Measurements from ENCODE around the gene STAB2.

STAB2 gene, protein sequence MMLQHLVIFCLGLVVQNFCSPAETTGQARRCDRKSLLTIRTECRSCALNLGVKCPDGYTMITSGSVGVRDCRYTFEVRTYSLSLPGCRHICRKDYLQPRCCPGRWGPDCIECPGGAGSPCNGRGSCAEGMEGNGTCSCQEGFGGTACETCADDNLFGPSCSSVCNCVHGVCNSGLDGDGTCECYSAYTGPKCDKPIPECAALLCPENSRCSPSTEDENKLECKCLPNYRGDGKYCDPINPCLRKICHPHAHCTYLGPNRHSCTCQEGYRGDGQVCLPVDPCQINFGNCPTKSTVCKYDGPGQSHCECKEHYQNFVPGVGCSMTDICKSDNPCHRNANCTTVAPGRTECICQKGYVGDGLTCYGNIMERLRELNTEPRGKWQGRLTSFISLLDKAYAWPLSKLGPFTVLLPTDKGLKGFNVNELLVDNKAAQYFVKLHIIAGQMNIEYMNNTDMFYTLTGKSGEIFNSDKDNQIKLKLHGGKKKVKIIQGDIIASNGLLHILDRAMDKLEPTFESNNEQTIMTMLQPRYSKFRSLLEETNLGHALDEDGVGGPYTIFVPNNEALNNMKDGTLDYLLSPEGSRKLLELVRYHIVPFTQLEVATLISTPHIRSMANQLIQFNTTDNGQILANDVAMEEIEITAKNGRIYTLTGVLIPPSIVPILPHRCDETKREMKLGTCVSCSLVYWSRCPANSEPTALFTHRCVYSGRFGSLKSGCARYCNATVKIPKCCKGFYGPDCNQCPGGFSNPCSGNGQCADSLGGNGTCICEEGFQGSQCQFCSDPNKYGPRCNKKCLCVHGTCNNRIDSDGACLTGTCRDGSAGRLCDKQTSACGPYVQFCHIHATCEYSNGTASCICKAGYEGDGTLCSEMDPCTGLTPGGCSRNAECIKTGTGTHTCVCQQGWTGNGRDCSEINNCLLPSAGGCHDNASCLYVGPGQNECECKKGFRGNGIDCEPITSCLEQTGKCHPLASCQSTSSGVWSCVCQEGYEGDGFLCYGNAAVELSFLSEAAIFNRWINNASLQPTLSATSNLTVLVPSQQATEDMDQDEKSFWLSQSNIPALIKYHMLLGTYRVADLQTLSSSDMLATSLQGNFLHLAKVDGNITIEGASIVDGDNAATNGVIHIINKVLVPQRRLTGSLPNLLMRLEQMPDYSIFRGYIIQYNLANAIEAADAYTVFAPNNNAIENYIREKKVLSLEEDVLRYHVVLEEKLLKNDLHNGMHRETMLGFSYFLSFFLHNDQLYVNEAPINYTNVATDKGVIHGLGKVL (N-terminal part only)

GRCh38 chr12:103586791-103587370 lies at the start of gene STAB2:
TSS of gene STAB2 (plus strand) at chr12:103587273. CDS start at chr12:103587477, 204 bp downstream.
- TF ChIP-seq, protein P1, sequence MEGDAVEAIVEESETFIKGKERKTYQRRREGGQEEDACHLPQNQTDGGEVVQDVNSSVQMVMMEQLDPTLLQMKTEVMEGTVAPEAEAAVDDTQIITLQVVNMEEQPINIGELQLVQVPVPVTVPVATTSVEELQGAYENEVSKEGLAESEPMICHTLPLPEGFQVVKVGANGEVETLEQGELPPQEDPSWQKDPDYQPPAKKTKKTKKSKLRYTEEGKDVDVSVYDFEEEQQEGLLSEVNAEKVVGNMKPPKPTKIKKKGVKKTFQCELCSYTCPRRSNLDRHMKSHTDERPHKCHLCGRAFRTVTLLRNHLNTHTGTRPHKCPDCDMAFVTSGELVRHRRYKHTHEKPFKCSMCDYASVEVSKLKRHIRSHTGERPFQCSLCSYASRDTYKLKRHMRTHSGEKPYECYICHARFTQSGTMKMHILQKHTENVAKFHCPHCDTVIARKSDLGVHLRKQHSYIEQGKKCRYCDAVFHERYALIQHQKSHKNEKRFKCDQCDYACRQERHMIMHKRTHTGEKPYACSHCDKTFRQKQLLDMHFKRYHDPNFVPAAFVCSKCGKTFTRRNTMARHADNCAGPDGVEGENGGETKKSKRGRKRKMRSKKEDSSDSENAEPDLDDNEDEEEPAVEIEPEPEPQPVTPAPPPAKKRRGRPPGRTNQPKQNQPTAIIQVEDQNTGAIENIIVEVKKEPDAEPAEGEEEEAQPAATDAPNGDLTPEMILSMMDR (conservative IDR thresholded peaks at IDR 0.05; ENCODE audit: low read length), result no peak
- DNase-seq (ENCODE audit: low read depth), result no peak
- H3K4me3 ChIP-seq (ENCODE audit: low read length), result no peak within 1 kb of the TSS

GRCh38 chr12:103538397-103538796 lies 48.7 kb upstream of the STAB2 start:
- TF ChIP-seq, protein P1 (conservative IDR thresholded peaks at IDR 0.05; ENCODE audit: low read length), result no peak
- H3K4me3 ChIP-seq (ENCODE audit: low read length), result no peak overlapping the region
- DNase-seq (ENCODE audit: low read depth), result no peak

DNA sequence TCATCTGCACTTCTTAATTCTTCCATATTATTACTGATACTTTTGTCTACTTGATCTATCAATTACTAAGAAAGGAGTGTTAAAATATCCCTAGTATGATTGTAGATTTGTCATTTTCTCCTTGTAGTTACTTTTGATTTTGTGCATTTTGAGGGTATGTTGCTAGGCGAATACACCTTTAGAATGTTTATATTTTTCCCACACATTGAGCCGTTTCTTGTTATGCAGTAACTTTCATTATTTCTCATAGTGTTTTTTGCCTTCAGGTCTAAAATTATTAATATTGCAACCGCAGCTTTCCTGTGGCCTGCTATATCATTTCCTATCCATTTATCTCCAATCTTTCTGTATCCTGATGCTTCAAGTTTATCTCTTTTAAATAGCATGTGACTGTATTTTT lies 46.8 kb upstream of the STAB2 start:
- TF ChIP-seq, protein P1 (conservative IDR thresholded peaks at IDR 0.05; ENCODE audit: low read length), result no peak
- H3K4me3 ChIP-seq (ENCODE audit: low read length), result no peak overlapping the region
- no peak for DNase-seq (ENCODE audit: low read depth)

DNA sequence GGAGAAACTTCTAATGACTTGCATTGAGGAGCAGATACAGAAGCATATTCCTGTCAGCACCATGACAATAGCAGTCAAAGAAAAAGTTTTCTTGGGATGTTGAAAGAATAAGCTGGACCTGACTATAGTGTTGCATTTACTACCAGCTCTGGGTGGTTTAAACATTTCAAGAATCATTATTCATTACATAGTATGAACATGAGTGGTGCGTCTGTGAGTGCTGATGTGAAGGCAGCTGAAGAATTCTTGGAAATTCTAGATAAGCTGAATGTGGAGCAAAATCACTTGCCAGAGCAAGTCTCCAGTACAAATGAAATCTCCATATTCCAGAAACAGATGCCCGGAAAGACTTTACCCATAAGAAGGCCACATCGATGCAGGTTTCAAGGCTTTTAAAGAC lies 45.0 kb upstream of the STAB2 start:
- no peak for DNase-seq (ENCODE audit: low read depth)
- TF ChIP-seq, protein P1 (conservative IDR thresholded peaks at IDR 0.05; ENCODE audit: low read length), result no peak
- H3K4me3 ChIP-seq (ENCODE audit: low read length), result no peak overlapping the region

DNA sequence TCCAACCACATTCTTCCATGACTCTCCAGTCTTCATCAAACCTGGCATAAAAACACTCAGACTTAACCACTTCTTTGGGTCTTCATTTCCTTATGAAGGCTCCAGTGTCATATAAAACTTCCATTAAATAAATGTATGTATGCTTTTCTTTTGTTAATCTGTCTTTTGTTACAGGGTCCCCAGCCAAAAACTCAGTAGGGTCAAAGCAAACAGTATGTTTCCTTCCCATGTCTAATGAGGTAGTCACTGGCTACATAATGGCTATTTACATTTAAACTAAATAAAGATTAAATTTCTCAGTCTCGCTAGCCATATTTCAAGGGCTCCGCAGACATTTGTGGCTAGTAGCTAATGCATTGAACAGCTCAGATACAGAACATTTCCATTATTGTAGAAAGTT lies 40.1 kb upstream of the STAB2 start:
- DNase-seq (ENCODE audit: low read depth), result no peak
- H3K4me3 ChIP-seq (ENCODE audit: low read length), result no peak overlapping the region
- TF ChIP-seq, protein P1 (conservative IDR thresholded peaks at IDR 0.05; ENCODE audit: low read length), result no peak

GRCh38 chr12:103547376-103547775 lies 39.7 kb upstream of the STAB2 start:
- TF ChIP-seq, protein P1 (conservative IDR thresholded peaks at IDR 0.05; ENCODE audit: low read length), result no peak
- no peak for DNase-seq (ENCODE audit: low read depth)
- H3K4me3 ChIP-seq (ENCODE audit: low read length), result no peak overlapping the region
